EH (cell line): ENCODE measurements around the gene TAF3.

Experiments
- DNase-seq: peaks from one replicate; pipeline ENCODE4 v3.0.0-alpha.2; 2015; ENCODE audit warnings: low read depth

Gene TAF3

DNA sequence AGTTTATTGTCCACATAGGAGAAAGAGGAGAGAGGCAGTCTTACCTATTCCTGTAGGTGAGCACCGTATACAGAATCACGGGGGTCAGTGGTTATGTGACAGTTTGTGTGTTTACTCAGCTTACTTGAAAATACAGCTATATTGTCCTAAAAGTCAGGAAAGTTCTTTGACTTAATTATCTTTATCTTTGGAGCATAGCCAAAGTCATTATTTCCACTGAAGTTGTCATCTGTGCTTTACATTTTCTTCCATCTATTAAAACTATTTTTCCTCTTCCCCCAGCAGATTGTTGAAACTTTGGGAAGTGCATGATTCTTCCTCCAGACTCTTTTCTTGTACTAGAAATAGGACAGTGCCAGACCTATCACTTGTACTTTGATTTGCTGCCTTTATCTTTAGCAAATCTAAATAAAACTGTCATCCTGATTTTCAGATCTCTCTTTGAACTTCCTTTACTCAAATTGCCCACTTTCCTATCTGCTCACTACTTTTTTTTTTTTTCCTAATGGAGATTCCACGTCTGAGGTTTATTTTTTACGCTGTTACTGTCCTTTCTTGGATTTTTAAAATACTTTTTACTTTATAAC is 58.3 kb downstream of the TAF3 start:
- no peak for DNase-seq

DNA sequence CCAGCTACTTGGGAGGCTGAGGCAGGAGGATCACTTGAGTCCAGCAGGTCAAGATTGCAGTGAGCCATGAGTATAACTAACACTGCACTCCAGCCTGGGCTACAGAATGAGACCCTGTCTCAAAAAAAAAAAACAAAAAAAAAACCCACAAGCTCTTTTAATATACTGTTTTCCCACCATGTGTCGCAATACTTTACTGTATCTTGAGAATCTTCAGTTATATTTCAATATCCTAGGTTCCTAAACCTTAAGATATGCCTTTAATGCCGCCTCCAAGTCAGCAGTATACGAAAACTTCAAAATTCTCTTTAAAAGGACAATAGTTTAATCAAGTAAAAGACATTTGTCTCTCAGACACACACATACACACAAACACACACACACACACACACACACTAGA is 62.8 kb downstream of the TAF3 start:
- DNase-seq = no peak

DNA sequence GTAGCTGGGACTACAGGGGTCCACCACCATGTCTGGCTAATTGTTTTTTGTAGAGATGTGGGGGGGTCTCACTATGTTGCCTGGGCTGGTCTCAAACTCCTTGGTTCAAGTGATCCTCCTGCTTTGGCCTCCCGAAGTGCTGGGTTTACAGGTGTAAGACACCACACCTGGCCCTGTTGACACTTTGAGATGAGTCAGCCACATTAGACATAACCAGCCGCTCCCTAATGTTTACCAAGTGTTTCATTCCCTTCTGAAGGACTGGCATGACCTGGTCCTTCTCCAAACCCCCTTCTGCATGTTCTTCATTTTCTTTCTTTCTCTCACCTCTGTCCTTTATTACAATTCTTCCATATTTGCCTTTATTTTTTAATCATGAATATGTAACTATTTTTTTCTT is 67.8 kb downstream of the TAF3 start:
- no peak for DNase-seq

DNA sequence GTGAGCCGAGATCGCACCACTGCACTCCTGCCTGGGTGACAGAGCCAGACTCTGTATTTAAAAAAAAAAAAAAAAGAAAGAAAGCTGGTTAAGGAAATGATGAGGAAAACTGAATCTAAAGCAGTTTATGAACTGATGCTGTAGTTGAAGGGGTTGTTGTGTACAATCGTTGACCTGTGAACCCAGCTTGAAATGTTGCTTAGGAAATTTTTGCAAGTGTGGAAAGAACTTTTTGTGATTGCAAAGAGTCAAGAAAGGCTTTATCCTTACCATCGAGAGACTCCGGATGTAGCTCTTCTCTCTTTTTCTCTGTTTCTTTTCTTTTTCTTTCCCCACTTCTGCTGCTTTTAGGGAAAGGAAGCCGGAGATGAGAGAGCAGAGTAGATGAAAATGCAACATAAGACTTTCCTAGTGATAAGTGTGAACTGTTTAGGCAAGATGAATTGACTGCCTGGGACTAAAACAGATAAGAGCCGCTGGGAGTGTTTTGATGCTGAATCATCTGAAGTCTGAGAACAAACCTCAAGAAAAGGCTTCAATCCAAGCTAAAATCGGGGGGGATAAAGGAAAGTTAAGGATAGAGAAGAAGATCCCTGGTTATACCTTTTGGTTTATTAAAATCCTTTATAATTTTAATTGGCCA is 69.0 kb downstream of the TAF3 start:
- DNase-seq = peak; percentile 68

DNA sequence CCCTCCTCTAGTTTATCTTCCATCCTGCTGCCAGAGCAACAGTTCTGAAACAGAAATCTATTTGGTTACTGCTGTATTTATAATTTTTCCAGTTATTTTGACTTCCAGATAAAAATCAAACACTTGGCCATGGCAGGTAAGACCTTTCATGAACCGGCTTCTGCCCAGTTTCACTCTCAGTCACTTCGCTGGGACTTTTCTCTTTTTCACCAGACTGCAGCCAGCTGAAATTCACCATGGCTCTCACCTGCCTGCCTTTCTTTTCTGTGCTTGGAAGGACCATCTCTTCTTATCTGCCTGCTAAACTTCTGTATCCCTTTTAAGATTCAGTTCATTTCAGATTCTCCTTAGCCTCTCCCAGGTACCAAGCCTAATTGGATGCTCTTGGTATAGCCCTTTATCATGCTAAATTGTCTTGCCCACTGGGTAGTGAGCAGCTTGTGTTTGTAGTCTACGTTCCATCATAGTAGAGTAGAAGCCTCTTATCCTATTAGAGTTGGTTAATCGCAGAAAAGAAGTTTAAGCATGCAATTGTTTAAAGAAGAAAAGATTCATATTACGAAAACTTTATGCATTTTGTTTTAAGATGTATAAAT is 71.7 kb downstream of the TAF3 start:
- no peak for DNase-seq

DNA sequence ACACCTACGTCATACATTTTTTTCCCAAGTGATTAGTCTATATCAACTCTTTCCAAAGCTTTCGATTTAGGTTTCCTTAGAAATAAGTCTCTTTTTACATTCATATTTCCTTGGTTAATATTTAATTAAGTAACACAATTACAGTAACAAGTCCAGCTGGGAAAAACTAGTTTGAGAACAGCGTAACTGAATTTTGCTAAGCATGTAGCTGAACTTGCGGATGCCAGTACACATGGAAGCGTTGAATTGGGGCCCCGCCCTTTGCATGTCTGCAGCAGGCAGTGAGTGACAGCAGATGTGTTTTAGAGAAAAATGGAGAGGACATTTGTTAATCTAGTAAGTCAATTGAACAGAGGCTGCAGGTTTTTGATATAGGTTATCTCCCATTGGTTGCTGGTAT is 72.5 kb downstream of the TAF3 start:
- no peak for DNase-seq

DNA sequence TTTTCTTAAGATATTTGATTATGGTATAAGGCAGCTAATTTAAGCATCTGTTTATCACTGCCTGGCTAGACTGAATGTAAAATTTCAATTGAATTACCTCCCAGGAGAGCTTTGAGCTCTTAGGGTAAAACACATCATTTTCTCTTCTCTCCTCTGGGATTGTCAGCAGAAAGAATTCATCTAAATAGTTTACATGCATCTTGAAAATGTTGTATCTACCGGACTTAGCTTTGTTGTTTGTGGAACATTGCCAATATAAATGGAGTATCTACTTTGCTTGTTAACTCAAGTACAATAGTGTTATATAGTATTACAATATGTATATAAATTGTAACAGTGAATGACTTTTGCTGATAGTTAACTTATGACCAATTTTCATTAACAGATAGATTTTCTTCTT is 73.3 kb downstream of the TAF3 start:
- DNase-seq = peak; percentile 49

DNA sequence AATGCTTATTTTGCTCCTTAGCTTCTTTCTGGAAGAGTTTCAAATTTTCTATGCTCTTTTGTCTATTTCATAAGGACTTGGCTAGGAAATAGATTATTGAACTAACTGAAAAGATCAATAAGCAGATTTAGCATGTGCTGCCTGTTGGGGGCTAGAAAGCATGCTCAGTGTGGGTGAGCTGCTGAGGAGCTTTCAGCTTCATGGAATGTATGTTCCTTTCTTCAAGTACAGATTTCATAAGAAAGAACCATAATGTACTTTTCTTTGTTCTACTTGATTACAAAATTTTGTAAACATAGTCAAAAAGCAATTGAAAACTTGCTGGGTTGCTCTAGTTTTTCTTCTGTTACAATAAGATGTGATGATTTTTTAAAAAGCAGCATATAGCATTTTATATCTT is 73.8 kb downstream of the TAF3 start:
- DNase-seq = no peak

DNA sequence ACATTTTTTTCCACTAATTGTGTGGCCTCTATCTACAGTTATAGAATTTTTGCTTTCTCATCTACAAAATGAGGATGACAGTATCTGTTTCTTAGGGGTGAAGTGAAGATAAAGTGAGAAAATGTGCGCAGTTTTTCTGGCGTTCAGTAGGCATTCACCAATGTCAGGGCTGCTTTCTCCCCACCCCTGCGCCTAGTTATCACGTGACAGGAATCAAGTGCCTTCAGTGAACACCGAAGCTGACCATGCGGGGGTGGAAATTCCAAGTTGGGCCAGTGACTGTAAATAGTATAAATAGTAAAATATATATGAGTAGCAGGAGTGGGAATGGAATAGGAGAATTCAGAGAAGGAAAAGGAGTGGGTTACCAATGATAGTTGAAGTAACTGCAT is 77.4 kb downstream of the TAF3 start:
- DNase-seq = no peak

DNA sequence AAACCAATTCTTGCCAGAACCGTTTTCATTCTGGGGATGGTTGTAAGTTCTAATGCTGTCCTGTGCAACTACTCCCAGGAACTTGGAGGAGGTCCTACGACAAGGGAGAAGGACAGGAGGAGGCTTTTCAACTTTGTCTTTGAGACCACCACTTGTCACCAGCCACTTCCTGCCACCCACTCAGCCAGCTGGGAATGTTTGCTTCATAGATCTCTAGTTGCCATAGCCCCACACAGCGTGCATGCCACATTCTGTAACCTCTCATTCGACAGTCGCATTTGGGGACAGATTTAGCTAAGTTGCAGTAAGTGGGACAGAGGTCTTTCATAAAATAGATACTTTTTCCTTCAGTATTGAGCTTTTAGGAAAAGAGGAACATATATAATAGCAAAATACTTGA is 78.0 kb downstream of the TAF3 start:
- no peak for DNase-seq

DNA sequence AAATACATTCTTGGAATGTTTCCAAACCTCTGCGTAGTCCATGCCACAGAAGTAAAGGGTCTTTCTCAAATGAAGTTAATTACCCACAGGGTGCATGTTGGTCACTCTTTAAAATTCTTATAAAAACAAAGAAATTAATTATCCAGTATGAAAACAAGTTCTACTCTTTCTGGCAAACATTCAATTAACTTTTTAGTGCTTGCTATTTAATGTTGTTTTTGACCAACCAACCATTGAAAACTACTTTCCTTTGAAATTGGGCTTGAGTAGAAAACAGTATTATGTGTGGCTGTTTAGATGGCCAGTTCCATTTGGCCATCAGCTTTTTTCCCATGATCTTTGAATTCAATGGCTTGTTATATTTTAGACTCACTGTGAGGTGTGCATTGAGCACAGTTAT is 83.0 kb downstream of the TAF3 start:
- no peak for DNase-seq

DNA sequence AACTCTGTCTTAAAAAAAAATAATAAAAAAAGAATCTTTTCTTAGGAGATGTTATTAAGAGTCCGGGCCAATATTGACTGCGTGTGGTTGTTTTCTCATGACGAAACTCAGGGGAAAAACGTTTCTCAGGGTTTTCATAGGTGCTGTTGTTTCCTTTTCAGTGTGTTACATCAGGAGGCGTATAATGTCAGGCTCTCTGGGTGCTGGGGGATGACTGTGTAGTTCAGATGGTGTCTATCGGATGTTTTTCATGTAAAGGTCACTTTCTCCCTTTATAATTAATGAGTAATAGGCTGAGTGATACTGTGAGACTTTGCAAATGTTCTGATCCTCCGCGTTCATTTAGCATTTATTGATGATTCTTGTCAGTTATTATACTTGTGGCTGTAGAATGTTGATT is 84.1 kb downstream of the TAF3 start:
- no peak for DNase-seq

DNA sequence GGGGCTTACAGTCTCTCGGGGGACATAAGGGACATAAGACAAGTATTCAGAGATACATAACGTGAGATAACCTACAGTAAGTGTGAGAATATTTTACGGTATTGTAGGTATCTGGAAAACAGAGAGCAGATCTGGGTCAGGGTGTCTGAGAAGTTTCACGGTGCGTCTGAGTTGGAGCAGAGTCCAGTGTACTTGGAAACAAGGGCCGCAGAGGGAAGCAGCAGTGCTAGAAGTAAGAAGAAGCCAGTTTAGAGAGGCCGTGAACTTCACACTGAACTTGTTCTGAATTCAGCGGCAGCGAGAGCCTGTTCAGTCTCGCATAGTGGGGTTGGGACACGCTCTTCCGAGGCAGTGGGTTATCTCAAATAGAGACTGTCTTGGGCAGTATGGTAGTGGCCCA is 85.5 kb downstream of the TAF3 start:
- no peak for DNase-seq

DNA sequence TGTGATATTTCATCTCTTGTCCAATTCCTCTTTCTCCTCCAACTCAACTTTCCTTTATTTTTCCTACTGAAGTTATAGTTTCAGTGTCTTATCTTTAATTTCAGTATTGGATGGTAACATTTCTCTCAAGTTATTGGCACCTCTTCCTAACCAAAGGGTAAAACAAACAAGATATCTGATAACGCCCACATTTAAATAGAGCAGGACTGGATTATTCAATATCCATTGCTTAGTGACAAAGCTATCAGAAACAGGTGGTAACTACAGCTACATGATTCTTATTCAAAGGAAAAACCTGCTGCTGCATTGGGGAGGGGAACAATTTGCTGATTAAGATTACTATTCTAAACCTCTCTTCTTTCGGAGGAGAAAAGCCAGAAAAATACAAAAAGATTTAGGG is 87.8 kb downstream of the TAF3 start:
- no peak for DNase-seq

DNA sequence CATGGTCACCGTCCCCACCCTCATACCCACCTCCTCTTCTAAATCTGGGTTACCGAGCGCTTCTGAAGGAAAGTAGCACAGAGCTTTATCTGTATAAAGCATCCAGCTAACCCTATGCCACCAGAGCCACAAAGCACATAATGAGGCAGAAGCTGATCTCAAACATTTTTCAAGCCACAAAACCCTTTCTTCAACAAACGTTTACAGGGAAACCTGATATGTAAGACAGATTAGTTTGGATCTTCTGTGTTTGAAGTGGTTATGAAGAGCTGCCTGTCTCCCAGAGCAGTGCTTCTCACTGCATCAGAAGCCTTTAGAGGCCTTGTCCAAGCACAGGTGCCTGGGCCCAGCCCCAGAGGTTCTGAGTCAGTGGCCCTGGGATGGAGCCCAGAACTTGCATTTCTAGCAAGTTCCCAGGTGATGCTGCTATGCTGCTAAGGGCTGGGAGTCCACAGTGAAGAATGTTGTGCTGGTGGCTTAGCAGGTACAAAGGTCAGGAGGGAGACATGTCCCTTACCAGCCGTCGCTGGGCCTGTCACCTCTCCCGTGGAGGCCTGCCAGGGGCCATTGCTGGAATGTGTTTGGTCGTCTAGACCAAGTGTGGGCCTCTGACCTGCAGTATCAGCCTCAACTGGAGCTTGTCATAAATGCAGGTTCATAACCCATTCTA is 90.4 kb downstream of the TAF3 start:
- no peak for DNase-seq

DNA sequence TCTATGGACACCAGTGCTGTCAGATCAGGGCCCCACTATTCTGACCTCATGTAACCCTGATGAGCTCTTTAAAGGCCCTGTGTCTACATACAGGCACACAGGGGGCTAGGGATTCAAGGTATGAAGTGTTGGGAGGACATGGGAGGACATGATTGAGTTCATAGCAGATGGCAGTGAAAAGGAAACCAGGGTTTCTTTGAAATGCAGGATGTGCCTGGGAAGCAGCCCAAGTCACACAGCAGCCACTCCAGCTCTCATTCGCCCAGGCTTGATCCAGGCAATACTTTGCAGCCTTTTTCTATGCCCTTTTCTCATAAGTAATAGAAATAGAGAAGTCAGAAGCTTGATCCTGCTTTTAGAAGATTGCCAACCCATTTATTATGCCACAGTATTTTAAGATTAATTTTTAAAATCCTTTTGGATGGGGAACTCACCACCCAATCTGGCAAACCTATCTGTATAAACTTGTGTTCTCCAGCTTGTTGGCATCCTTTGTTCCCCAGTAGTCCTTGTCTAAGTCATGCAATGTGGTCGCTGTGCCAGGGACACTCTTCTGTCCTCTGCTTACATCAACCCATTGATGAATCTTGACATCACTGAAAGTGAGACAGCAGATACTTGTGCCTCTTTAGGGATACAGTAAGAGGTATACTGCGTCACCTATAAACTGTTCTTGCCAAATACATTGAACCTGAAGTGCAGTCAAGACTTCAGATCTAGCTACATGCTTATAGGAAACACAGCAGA is 95.0 kb downstream of the TAF3 start:
- no peak for DNase-seq

DNA sequence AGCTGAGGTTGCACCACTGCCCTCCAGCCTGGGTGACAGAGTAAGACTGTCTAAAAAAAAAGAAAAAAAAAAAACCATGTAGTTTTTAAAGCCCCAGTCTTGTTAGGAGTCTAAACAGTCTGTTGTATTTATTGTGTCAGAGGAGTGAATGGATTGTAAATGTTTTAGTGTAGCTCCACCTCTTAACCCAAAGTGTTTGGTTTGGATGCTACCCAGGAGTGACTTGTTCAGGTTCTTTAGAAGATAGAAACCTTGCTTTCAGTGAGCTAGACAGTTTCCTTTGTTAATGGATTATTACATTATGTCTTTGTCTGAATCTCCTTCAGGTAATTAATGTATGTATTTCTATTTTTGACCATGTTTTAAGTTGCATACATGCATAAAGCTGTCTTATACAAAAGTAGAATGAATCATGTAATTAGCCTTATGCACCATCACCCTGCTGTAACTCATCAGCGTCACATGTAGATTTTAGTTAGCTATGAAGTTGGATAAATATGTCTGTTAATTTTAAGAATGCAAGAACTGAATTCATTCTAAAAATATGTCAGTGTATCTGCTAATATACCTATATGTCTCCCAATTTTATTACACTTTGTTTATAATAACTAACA is 97.7 kb downstream of the TAF3 start:
- peak; percentile 58 for DNase-seq

DNA sequence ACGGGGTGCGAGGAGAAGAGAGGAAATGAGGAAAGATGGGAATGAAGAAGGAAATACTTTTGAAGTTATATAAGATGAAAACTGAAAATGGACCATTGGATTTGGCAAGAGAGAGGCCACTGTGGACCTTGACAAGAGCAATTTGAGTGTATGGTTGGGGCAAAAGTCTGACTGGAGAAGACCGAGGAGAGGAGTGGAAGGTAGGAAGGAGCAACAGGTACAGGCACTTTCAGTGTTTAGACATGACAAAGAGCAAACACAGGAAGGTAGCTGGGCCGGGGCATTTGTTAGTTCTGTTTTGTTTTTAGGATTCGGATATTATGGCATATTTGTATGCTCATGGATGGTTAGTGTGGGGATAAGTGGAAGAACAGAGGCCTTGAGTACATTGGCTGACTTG is 99.4 kb downstream of the TAF3 start:
- no peak for DNase-seq

DNA sequence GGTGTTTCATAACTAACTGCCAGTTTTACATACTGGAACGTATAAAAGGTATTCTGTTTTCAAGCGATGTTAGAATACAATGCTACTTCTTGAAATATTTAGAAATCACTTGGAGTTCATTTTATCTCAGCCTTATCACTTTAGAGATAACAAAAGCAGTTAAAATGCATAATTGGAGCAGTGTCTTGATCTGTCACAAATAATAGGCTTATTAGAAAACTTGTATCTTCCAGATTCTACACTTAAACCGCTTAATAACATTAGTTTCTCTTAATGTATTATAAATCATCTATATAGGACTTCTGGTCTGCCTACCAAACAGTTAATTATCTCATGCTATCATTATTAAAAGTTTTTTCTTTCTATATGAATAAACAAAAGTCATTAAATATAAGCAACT is 104.4 kb downstream of the TAF3 start:
- no peak for DNase-seq

DNA sequence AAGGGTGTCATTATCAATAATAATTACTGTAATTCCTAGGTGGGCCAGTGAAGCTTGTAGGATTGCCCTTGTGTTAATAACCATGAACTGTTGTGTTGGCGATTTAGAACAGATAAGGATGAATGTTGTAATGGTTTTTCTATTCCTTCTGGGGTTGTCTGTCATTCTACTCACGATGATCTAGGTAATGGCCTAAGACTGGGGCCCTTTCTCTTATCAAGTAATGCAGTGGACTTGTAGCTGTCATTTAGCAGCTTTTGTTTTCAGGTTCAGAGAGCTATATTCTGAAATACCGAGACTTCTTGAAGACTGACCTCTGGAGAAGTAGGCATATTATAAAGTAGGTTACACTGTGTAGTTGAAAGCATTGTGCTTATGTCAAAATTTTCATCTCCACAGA is 110.2 kb downstream of the TAF3 start:
- no peak for DNase-seq

DNA sequence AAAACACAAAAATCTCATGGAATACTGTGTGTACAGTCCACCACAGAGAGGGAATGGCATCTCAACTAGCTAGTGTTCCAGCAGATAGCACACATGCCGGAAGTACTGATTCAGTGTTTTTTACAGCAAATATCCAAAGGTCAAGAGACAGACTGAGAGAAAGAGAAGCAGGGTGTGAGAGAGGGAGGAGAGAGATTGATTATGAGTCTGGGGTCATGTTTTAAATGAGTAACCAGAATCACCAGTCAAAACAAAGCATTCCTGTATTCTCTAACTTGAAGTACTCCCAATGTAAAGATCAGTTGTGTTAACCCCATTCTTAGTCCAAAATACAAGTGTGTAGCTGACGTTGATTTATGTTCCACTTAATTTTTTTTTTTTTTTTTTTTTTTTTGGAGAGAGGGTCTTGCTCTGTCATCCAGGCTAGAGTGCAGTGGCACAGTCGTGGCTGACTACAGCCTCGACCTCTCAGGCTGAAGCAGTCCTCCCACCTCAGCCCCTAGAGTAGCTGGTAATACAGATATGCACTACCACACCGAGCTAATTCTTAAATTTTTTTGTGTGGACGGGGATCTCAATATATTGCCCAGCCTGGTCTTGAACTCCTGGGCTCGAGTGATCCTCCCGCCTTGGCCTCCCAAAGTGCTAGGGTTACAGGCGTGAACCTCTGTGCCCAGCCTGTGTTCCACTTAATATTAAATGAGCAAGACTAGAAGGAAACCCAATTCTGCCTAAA is 114.2 kb downstream of the TAF3 start:
- peak; percentile 60 for DNase-seq

DNA sequence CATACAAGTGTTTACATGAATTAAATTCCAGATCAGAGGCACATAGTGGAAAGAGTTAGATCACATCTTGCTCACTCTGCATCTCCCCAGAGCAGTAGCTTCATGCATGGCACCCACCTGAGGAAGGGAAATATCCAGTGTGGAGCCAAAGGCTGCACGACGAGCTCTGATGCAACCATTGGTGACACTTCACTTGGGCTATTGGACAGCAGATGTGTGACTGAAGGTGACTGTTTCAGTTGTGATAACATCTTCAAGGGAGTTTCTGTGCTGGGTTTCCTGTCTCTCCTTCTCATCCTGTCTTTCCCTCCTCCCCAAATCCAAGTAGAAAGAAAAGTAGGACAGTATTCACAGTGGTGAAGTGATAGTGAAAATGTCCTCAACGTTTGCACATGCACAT is 115.0 kb downstream of the TAF3 start:
- no peak for DNase-seq
